Heart left ventricle (tissue), 16 donors: Measurements from ENCODE around the gene KCNAB2. TPM values are rescaled to one million over a fixed set of nuclear protein-coding genes. Genes with fewer than 3 reads are reported as not detected.

Source experiments
- ATAC-seq, 4 donors: fragments of 200-7000 bp; cut with Tn5 transposase; one replicate each; pipeline ENCODE4 v1.9.1; 2020 to 2022; ENCODE audit warnings: moderate library complexity in 4 of 4, mild to moderate bottlenecking in 3 of 4, moderate number of reproducible peaks in 1 of 4
- DNase-seq, 5 donors: peaks; one replicate each; pipeline ENCODE4 v3.0.0-alpha.2; 2020
- H3K27ac ChIP-seq, 12 donors: fragments of 200-600 bp; sonication (generic) in 4 of 12; one replicate each; pipeline versions ENCODE4 v1.5.0 to v1.8.0; 2016 to 2022; ENCODE audit warnings: mild to moderate bottlenecking in 2 of 12
- H3K27me3 ChIP-seq, 9 donors: fragments of 200-600 bp; sonication (generic) in 2 of 9; one replicate each; pipeline versions ENCODE4 v1.5.1 to v1.8.0; 2016 to 2022; ENCODE audit warnings: mild to moderate bottlenecking in 3 of 9
- H3K36me3 ChIP-seq, 9 donors: fragments of 200-600 bp; sonication (generic) in 2 of 9; one replicate each; pipeline versions ENCODE4 v1.5.0 to v1.8.0; 2018 to 2022; ENCODE audit warnings: mild to moderate bottlenecking in 2 of 9
- H3K4me1 ChIP-seq, 12 donors: fragments of 200-600 bp; sonication (generic) in 4 of 12; one replicate each; pipeline versions ENCODE4 v1.5.0 to v1.8.0; 2016 to 2022; ENCODE audit warnings: mild to moderate bottlenecking in 3 of 12
- H3K4me3 ChIP-seq, 12 donors: fragments of 200-600 bp; sonication (generic) in 4 of 12; one replicate each; pipeline versions ENCODE4 v1.5.0 to v1.8.0; 2017 to 2022; ENCODE audit warnings: mild to moderate bottlenecking in 9 of 12, moderate library complexity in 4 of 12
- H3K9me3 ChIP-seq, 12 donors: fragments of 200-600 bp; sonication (generic) in 4 of 12; one replicate each; pipeline versions ENCODE4 v1.5.0 to v1.8.0; 2016 to 2022; ENCODE audit warnings: mild to moderate bottlenecking in 1 of 12
- POLR2A ChIP-seq, 2 donors: fragments of 450-650 bp; IDR thresholded peaks; one replicate each; pipeline ENCODE4 v1.6.1; 2017; ENCODE audit warnings: antibody characterized with exemption in 2 of 2, mild to moderate bottlenecking in 2 of 2, moderate library complexity in 2 of 2
- WGBS, 4 donors: extraction: QIAGEN DNeasy Blood & Tissue Kit in 2 of 4; methylation state at CpG; one replicate each; pipeline versions ENCODE4 v1.1.5 to v1.1.7; 2013 to 2018; 5-methylcytosine and 5-hydroxymethylcytosine counted together
- intact Hi-C, 10 donors: fragments of 100-400 bp; cut with DNase I; formaldehyde crosslinking; loops; one replicate each; pipeline versions ENCODE4 v1.11.1 to v1.14.2; 2022
- polyA plus RNA-seq, 2 donors: library from polyadenylated mRNA; stranded (reverse); fragments of 200-250 nt; gene quantifications; one replicate each; pipeline ENCODE4 v1.2.3, GENCODE V29; 2013
- total RNA-seq, 9 donors: library from RNA; depleted of rRNA in 2 of 9; stranded (reverse); fragments of >200 nt in 2 of 9; fragmentation: NEBNext Ultra II Directional in 3 of 9; extraction: Animal tissue kit (Norgen Biotek cat#: 25700) in 3 of 9; gene quantifications; one replicate each; pipeline versions ENCODE4 v1.1.0 to v1.2.4, GENCODE V29; 2016 to 2023
- TF ChIP-seq, protein P1 (sequence below), 12 donors: fragments of 200-600 bp; sonication (generic) in 4 of 12; IDR thresholded peaks; one replicate each; pipeline versions ENCODE4 v1.5.0 to v1.8.0; 2018 to 2022; ENCODE audit warnings: antibody characterized with exemption in 12 of 12, mild to moderate bottlenecking in 5 of 12
- donor health status: ischemic (EF 13 %, LVEDD 7.1; RV severe dilation, severe dysfunction).
- donor health status: healthy with polysubstance abuse.
- donor health status: DM: no; HTN: yes; CAD: no.
- donor health status: DM: no; HTN: no; CAD: no.
- donor health status: ischemic (EF 25% LVEDD 6.9; RV normal size, moderate dysfunction).
- donor health status: ischemic (EF 25% LVEDD 5.7; RV mildly dilated, moderate dysfunction).
- donor health status: healthy.
- donor health status: DM: yes; HTN: yes; CAD: no.
- donor health status: ischemic (EF 35%, LVEDD 5.7; RV mildly dilated, moderate dysfunction).
- donor health status: nonischemic (EF 11% LVEDD 7.7; RV severe dilation, severe dysfunction).
- donor health status: DM: yes; HTN: yes; CAD: no.
- donor health status: PGD.
- donor health status: ischemic (EF 29% LVEDD 5.4; RV normal size, mild dysfunction).
- donor health status: nonischemic (EF 23%, LVEDD 6.1; RV moderate dilation, normal function).

KCNAB2 gene
- total and polyA plus RNA-seq, 11 donors = 10.7 to 51.4 (median 27.2) TPM

DNA sequence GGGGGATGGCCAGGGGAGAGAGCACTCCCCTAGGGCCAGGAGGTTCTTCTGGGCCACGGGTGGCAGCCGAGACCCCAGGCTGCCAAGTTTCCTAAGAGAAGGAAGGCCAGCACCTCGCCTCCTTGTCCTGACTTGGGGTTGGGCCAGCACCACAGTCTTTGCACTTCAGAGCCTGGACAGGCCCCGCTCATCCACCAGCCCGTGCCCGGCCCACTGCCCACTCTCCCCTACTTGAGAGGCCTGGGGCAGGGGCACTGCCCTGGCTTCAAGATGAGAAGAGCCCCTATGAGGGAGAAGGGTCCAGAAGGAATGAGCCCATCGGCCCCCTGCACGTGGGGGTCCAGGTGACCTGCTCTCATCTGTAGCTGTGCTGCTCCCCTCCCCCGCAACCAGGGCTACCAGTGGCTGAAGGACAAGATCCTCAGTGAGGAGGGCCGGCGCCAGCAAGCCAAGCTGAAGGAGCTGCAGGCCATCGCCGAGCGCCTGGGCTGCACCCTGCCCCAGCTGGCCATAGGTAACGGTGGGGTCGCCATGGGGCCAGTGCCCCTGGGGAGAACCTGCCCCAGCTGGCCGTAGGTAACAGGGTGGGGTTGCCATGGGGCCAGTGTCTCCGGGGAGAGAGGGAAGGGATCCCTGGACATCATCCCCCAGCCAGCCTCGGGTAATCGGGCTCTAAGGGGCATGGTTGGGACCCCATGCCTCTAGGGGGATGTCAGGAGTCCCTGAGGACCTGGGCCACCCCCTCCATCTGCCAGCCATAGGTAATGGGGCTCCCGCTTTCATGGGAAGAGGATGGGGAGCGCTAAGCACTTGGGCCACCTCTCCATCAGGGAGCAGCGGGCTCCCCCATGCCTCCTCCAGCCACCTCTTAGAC lies 50.8 kb downstream of the KCNAB2 start:
- Histone ChIP-seq H3K4me1 (peaks cover 0 to 14% (median 0%) of the 10 kb centered on the region in 12 donors), H3K4me3 (no peak overlapping the region), H3K36me3 (peaks cover 0 to 52% (median 0%) of the 10 kb centered on the region in 9 donors), H3K27me3 (no peaks in the 10 kb centered on the region), H3K9me3 (no peaks in the 10 kb centered on the region), H3K27ac (no peak overlapping the region)
- TF ChIP-seq, protein P1, sequence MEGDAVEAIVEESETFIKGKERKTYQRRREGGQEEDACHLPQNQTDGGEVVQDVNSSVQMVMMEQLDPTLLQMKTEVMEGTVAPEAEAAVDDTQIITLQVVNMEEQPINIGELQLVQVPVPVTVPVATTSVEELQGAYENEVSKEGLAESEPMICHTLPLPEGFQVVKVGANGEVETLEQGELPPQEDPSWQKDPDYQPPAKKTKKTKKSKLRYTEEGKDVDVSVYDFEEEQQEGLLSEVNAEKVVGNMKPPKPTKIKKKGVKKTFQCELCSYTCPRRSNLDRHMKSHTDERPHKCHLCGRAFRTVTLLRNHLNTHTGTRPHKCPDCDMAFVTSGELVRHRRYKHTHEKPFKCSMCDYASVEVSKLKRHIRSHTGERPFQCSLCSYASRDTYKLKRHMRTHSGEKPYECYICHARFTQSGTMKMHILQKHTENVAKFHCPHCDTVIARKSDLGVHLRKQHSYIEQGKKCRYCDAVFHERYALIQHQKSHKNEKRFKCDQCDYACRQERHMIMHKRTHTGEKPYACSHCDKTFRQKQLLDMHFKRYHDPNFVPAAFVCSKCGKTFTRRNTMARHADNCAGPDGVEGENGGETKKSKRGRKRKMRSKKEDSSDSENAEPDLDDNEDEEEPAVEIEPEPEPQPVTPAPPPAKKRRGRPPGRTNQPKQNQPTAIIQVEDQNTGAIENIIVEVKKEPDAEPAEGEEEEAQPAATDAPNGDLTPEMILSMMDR (IDR thresholded peaks at IDR 0.05) = no peak
- WGBS, 4 donors = 87 to 91% (median 89%) methylated on average over 10 to 23 of the region's 23 CpGs
- no peak for ATAC-seq
- peak in 2 of 5 donors; percentile 27 to 42 for DNase-seq
- intact Hi-C loops = no loop called here

DNA sequence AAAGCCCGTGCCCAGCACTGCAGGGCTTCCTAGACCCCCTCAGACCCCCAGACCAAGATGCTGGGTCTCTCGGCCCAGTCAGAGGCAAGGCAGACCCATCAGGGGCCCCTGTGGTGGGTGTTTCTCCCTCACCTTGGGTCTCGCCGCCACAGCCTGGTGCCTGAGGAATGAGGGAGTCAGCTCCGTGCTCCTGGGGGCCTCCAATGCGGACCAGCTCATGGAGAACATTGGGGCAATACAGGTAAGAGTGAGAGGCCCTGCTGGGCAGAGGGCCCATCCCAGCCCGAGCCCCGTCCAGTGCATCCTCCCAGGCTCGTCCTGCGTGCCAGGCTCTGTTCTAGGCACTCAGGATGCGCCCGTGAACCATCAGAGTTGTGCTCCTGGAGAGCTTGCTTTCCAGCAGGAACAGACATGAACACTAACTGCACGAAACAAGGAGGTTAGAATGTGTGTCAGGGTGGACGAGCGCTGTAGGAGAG lies 51.5 kb downstream of the KCNAB2 start:
- ATAC-seq = no peak
- TF ChIP-seq POLR2A (IDR thresholded peaks at IDR 0.05) = no peak
- TF ChIP-seq, protein P1 (IDR thresholded peaks at IDR 0.05) = no peak
- DNase-seq = peak in 2 of 5 donors; percentile 6 to 52

DNA sequence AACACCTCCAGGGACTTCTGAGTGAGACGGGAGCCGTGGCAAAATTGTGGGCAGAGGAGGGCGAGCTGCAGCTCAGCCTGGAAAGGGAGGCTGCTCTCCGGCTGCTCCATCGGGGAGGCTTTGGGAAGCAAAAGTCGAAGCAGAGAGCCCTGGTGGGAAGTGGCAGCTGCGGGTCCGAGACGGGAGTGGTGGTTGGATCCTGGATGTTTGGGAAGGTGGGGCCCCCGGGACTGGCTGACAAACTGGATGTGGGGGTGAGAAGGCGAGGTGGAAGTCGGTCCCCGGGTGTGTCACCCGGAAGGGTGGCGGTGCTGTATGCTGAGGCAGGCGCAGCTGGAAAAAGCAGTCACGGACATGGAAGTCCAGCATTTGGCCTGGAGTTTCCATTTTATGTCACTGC lies 52.1 kb downstream of the KCNAB2 start:
- H3K9me3 ChIP-seq = no peaks in the 10 kb centered on the region
- peaks cover 0 to 10% (median 4%) of the 10 kb centered on the region in 9 donors for H3K27me3 ChIP-seq
- peaks cover 0 to 42% (median 0%) of the 10 kb centered on the region in 9 donors for H3K36me3 ChIP-seq
- peak in 2 of 4 donors; percentile 19 to 68 for ATAC-seq
- H3K27ac ChIP-seq = peak overlapping the region in 5 of 12 donors; percentile 51 to 82 (median 62)
- peak in 4 of 5 donors; percentile 20 to 57 (median 47) for DNase-seq
- TF ChIP-seq, protein P1 (IDR thresholded peaks at IDR 0.05) = no peak
- no peak for TF ChIP-seq POLR2A (IDR thresholded peaks at IDR 0.05)
- 64 to 79% (median 69%) methylated on average over 17 of the region's 17 CpGs for WGBS, 4 donors
- H3K4me3 ChIP-seq = no peak overlapping the region
- intact Hi-C loops = no loop called here
- peaks cover 0 to 14% (median 0%) of the 10 kb centered on the region in 12 donors for H3K4me1 ChIP-seq

More for the DNA sequence above, 51.5 kb downstream of the KCNAB2 start:
- no peaks in the 10 kb centered on the region for H3K9me3 ChIP-seq
- no peak overlapping the region for H3K27ac ChIP-seq
- intact Hi-C loops = no loop called here
- peaks cover 0 to 14% (median 0%) of the 10 kb centered on the region in 12 donors for H3K4me1 ChIP-seq
- peaks cover 0 to 5% (median 0%) of the 10 kb centered on the region in 9 donors for H3K27me3 ChIP-seq
- no peak overlapping the region for H3K4me3 ChIP-seq
- H3K36me3 ChIP-seq = peaks cover 0 to 47% (median 0%) of the 10 kb centered on the region in 9 donors
- 89 to 94% (median 93%) methylated on average over 10 to 15 of the region's 15 CpGs for WGBS, 4 donors
